ENCODE measurements around the gene LONRF3.
"Not testable (repeated sequence)": the region's sequence is repeated elsewhere in the genome, so short reads cannot be mapped to it uniquely, and the experiment has no call there.

LONRF3 gene

DNA sequence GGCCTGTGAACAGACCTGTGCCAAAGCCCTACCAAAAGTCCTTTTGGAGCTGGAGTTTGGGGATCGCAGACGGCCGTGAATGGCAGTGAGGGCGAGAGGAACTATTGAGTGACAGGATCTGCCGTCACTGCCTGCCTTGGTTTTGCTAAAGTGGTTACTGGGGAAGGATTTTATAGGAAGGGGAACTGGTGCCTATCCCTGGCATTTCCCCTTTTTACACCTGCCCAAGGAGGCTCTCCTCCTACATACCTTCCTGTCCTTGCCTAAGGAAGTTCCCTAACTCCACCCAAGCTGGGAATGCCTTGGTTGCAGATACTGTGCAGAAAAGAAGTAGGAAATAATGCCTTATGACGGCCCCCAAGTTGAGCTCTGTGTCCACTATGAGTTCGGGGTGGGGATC lies 14.5 kb downstream of the LONRF3 start:
- DNase-seq: no peak

DNA sequence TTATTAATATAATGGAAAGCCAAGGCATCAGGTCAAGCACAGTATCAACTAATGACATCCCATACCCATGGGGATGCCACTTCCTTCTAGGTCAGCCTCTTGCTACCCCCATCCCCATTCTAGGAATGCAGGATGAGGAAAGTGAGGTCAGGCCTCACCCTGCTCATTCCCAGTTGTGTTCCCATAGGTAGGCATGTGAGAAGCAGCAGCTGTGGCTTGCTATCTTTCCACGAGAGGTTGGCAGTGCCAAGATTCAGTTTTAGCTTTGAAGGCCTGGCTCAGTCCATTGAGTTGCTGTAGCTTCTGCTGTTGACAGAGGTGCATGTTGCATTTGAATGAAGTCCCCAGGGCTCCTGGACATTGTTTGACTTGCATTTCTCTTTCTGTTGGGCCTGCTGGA lies 15.5 kb downstream of the LONRF3 start:
- no peak for DNase-seq

DNA sequence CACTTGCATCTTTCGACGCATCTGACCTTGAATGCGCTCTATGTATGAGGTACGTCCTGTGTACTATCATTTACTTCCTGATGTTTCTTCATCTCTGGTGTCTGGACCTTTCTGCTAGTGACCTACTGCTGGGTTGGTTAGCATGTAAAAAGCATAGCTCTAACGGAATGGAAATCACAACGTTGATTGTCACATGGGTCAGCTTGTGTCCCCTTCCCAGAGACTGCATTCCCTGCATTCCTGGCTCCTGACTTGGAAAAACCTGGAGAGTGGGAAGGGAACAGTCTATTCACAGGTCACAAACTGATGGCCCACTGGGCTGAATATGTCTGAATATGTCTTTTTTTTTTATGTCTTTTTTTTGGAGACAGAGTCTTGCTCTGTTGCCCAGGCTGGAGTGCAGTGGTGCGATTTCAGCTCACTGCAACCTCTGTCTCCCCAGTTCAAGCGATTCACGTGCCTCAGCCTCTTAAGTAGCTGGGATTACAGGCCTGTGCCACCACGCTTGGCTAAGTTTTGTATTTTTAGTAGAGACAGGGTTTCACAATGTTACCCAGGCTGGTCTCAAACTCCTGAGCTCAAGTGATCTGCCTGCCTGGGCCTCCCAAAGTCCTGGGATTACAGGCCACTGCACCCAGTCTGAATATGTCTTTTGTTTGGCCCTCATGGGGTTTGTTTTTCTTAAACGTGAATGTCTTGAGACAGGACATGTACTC lies 16.3 kb downstream of the LONRF3 start:
- no peak for DNase-seq

DNA sequence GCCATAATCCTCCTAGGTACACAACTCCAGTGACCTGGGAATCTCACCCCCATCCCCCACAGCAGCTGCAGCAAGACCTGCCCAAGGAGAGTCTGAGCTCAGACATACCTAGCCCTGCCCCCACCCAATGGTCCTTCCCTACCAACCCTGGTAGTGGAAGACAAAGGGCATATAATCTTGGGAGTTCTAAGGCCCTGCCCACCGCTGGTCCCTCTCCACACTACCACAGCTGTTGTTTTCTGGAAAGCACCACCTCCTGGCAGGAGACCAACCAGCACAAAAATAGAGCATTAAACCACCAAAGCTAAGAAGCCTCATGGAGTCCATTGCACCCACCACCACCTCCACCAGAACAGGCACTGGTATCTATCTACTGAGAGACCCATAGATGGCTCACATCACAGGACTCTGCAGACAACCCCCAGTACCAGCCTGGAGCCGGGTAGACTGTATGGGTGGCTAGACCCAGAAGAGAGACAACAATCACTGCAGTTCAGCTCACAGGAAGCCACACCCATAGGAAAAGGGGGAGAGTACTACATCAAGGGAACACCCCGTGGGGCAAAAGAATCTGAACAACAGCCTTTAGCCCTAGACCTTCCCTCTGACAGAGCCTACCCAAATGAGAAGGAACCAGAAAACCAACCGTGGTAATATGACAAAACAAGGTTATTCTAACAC lies 18.2 kb downstream of the LONRF3 start:
- not testable (repeated sequence) for DNase-seq

DNA sequence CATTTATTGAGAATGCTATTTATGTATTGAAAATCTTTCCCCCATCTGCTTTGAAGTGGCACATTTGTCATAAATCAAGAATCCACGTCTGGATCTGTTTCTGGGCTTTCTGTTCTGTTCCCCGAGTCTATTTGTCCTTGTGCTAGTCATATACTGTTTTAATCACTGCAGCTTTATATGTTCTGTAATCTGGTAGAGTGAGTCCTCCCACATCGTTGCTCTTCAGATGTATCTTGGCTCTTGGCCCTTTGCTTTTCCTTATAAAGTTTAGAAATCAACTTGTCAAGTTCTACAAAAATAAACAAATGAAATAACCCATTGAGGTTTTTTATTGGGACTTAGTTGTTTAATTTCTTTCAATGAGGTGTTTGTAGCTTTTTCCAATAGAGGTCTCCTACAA lies 29.0 kb downstream of the LONRF3 start:
- no peak for DNase-seq

DNA sequence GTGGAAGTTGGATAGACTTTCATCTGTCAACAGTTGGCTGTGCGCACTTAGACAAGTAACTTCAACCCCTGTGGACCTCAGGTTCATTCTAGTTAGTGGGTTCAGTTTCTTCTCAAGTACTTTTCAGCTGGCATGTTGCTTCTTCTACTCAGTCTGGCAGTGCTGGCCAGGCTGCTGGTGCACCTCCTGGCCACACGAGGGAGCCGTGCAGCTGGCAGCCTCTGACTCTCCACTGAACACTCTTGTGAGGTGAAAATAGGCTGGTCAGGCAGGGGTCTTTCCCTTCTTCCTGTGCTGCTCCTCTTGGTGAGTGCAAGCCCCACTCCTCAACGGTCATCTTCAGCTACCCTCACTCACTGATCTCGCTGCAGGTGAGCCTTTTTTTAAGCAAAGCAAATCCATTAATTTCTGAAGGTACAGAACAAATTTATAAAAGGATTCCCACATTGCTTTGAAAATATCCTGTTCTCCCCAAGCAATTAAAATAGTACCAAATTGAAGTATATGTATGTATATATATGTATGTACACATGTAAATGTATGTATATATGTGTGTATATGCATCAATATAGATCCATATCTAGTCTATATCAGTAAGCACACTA lies 30.6 kb downstream of the LONRF3 start:
- DNase-seq: peak; percentile 39

DNA sequence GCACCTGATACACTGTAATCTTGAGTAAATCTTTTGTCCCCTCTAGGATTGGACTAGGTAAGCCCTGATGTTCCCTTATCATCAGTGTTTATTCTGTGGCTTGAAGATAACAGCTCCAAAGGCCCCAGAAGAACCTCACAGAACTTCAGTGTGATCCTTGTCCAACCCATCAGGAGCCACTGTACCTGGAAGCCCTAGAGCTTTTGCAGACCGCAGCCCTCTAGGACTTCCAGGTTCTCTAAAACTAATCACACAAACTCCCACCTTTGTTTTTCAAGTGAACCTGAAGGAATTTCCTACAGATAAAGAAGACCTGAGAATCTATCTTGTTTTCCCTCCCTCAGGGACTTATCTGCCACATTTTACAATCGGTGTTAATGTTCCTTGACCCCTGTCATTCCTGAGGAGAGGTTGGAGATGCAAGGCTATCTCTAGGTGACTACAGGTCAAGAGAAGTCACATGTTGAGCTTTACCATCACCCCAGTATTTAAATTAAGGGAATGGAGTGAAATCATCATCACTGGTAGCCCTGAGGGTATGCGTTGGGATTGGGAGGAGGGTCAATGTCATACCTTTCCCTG lies 32.9 kb downstream of the LONRF3 start:
- no peak for DNase-seq

DNA sequence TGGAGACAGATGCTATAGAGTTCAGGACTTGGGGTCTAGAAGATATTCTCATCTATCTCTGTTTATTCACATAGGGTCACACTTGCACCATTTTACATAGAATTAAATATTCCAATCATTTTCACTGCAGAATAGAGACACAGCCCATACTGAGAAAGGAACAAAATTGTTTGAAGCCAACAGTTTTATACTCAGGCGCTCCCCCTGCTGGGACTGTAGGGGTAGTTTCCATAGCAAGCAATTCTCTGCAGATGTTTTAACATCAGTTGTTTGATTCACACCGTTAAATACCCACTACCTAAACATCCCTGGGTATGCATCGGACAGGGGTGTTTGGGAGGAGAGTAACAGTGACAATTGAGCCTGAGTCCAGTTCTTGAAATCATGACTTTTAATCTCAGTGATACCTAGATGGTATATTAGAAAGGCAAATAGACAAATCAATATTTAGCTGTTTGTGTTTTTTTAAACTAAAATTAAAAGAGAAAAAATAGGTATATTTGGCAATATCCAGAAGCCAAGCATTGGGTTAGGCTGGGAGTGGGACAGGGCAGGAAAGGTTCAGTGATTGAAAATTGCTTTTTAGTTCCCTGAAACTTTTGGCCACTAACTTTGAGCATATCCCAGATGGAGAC lies 33.8 kb downstream of the LONRF3 start:
- DNase-seq: peak; percentile 13

DNA sequence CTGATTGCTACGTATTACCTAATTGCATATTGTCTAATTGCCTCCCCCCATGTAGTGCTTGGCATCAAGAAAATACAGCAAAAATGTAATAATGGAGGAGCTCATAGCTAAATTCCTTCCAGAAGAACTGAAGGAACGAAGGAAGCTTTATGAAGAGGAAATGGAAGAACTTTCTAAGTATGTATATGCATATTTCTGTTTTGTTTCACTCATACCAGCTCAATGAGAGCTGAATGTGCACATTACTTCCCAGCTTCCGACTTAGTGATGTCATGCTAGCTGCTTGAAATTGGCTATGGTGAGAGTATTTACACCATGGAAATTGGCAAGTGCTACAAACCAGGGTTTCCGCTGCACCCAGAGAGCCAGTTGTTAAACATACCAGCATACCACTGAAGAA lies 34.7 kb downstream of the LONRF3 start:
- no peak for DNase-seq

DNA sequence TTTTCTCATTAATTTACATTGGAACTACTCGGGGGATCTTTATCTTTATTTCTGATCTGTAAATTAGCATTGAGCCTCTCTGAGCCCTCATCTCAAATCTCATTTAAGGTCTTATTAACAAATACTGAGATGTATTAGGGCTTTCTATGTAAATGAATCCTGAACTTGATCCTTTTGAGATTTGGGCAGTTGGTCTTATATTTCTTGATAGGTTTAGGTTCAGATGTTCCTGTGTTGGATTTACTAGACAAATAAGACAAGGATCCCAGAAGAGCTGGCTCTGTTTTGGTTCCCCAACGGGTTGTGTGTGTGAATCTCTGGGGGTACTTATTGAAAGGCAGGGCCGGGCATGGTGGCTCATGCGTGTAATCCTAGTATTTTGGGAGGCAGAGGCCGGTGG lies 36.1 kb downstream of the LONRF3 start:
- no peak for DNase-seq

DNA sequence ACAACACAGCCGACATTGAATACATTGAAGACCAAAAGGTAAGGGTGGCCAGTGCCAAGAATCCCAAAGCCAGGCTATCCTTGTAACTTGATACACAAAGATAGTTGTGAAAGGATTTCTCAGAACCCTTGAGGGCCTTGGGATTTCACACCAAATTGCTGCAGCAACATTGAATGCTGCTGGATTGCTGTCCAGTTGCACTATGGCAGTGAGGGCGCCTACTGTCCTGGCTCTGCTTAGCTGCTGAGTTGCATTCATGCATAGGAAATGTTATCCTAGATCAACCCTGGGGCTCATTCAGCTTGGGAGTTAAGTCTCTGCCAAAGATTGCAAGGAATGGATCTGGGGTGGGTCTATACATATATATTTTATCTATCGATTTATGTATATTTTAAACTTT lies 38.7 kb downstream of the LONRF3 start:
- DNase-seq: no peak

DNA sequence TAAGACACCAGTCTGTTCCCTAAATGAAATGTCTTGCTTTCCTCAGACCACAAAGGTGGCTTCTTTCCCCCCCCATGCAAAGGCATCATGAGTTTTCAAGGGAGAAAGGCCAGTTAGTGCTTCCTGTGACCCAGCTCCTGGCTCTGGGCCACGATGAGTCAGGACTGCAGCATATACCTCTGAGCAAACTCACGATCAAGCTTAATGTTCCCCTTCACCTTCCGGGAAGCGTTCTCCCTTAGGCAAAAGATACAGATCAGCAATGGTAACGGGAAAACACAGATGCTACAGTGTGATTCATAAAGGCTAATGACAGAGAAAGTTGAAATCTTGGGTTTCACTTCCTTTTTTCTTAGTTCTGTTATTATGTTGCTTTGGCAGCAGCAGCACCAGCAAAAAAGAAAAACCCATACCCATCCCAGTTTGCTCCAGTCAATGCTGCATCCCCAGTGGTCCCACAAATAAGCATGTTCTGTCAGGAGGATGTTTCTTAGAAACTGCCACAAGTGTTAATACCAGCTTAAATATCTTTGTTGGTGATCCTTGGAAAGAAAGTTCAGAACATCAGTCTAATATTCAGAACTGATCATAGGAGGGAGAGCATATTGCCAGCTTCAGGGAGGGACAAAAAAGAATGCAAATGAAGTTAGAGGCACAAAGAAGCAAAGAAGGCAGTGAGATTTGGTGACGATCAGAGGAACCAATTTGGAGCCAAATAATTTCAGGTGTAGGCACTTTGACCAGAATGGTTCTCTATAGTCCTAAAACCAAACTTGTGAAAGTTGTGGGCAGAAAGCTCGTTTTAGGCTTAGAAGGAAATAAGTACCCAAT lies 41.2 kb downstream of the LONRF3 start:
- peak; percentile 72 for DNase-seq

DNA sequence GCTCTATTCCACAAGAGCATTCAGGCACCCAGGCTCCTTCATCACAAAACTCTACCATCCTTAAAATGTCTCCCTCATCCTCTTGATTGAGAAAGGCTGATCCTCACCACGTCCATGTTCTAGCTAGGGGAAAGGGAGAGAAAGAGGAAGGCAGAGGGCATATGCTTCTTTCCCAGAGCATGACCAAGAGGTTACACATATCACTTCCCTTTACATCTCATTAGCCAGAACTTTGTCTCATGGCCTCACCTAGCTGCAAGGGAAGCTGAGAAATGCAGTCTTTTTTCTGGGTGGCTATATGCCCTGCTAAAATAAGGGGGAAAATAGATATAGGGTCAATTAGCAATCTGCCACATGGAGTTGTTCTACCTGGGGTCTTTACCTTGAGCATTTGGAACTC lies 42.7 kb downstream of the LONRF3 start:
- DNase-seq: no peak

DNA sequence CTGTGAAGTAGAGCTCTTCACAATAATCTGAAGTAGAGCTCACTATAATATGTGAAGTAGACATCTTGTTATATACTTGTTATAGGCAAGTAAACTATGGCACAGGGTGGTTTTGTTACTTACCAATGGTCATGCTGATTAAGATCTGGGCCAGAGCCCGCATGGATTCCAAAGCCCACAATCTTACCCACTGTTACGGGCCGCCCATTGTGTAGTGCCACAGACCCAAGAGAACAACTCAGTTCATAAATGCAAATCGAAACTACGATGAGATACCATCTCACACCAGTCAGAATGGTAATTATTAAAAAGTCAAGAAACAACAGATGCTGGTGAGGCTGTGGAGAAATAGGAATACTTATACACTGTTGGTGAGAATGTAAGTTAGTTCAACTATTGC lies 51.5 kb downstream of the LONRF3 start:
- DNase-seq: no peak

DNA sequence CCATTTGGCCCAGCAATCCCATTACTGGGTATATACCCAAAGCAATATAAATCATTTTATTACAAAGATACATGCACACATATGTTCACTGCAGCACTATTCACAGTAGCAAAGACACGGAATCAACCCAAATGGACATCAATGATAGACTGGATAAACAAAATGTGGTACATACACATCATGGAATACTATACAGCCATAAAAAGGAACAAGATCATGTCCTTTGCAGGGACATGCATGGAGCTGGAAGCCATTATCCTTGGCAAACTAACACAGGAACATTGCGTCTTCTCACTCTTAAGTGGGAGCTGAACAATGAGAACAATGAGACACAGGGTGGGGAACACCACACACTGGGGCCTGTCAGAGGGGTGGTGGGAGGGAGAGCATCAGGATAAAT lies 51.9 kb downstream of the LONRF3 start:
- not testable (repeated sequence) for DNase-seq

DNA sequence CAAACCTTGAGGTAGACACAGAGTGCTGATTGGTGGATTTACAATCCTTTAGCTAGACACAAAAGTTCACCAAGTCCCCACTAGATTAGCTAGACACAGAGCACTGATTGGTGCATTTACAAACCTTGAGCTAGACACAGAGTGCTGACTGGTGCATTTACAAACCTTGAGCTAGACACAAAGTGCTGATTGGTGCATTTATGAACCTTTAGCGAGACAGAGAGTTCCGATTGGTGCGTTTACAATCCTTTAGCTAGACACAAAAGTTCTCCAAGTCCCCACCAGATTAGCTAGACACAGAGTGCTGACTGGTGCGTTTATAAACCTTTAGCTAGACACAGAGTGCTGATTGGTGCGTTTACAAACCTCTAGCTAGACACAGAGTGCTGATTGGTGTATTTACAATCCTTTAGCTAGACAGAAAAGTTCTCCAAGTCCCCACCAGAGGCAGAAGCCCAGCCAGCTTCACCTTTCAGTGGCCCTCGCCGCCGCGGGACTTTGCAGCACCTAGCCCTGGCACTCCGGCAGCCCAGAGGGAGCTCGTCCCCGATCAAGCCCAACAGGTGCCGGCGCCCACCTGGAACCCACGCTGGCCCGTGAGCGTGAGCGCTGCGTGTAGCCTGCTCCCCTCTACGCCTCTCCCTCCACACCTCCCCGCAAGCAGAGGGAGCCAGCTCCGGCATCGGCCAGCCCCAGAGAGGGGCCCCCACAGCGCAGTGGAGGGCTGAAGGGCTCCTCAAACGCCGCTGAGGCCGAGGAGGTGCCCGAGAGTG lies 53.7 kb downstream of the LONRF3 start:
- DNase-seq: not testable (repeated sequence)

DNA sequence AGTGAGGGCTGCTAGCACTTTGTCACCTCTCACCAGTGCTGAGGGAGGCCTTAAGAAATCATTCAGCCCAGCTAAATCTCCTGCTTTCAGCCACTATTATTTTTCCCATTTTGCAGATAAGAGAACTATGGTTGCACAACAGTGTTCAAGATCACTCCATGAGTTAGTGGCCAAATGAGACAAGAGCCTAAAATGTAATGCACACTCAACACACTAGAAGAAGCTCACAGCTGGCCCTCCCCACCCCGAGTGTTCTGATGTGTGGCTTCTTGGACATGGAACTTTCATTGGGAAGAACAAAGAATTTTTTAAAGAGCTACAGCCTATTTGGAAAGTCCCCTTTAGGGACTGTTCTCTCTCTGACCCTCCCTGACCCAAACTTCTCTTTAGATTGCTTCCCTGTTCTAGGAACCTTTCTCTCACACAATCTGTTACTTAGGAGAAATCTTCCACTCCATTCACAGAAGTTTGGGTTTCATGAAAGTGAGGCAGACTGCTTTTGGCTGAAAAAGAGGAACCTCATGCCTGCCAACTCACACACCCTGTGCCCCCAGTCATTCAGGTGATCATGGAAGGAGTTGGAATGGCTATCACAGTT lies 54.4 kb downstream of the LONRF3 start:
- no peak for DNase-seq

DNA sequence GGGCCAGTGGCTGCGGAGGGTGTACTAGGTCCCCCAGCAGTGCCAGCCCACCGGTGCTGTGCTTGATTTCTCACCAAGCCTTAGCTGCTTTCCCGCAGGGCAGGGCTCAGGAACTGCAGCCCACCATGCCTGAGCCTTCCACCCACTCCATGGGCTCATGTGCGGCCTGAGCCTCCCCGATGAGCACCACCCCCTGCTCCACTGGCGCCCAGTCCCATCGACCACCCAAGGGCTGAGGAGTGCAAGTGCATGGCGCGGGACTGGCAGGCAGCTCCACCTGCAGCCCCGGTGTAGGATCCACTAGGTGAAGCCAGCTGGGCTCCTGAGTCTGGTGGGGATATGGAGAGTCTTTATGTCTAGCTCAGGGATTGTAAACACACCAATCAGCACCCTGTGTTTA lies 55.2 kb downstream of the LONRF3 start:
- not testable (repeated sequence) for DNase-seq

DNA sequence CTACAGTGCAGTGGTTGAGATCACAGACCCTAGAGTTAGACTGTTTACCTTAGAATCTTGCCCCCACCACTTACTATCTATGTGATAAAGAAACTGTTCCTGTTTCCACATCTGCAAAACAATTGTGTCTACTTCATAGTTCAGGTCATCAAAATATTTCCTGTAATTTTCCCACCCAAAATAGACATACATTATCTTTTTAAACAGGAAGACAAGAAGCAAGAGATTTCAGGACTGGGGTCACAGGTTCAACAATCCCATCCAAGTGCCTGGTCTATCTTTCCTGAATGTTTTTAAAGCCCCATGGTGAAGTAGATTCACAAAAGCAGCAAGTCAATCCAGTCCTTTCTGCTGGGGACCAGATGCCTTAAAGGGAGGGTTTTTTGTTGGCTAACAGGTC lies 56.6 kb downstream of the LONRF3 start:
- DNase-seq: no peak

DNA sequence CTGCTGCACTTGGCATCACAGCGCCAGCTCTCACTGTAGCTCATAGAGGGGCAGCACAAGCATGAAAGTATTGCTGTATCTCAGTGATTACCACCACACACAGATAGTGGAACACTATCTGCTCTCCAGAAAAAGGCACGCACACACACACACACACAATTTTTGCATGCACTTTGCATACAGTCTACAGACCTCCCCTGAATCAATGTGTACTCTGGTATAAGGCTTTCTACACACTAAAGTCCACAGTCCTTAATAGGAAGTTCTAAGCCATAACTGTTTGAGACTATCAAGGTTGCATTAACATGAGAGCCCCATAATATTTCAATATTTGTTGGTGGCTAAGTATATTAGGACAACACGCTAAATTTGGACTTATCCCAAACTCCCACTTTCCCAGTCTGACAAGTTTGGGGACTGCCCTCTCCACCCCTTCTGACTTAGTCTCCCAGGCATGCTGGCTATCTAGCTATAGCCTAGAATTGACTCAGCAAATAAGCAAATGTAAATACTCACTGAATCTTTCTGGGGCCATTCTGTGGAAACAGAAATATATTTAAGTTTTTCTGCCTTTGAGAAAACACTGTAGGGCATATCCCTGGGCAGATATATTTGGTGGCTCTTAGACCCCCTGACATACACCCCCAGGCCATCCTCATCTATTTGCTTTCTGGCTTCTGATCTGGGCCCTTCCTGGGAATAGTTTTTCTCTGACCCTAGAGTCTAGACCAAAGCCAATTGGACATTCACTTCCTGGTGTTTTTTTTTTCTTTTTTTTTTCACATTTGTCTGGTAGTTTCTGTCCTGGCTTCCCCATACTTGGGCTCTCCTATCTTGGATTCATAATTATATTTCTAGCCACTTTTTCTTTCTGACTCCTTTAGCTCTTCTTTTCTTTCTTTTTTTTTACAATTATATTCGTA lies 62.0 kb downstream of the LONRF3 start:
- DNase-seq: no peak

Data from RPMI8226 (cell line).